ENCODE results near the gene NFE2L1. TPM values are rescaled to one million over a fixed set of nuclear protein-coding genes. Genes with fewer than 3 reads are reported as not detected.

The NFE2L1 gene
- total and polyA plus RNA-seq, 2 of the 8 experiments (the other 6 are each of a cell fraction or from before 2014, with no cell fraction given): 140 to 143 TPM

GRCh38 chr17:48055531-48056245, 7.5 kb downstream of the NFE2L1 start (continued):
- TF ChIP-seq CHD7 (IDR thresholded peaks at IDR 0.05; ENCODE audit: insufficient replicate concordance, low read length) (no peak), RAD21 (IDR thresholded peaks at IDR 0.05 in 1 of 2, conservative IDR thresholded peaks at IDR 0.05 in 1 of 2; ENCODE audit: low read depth in 2 of 2, low read length in 2 of 2) (no peak), GABPA (IDR thresholded peaks at IDR 0.05; ENCODE audit: borderline replicate concordance, insufficient read depth, low read length) (no peak), TCF12 (IDR thresholded peaks at IDR 0.05; ENCODE audit: low read depth, low read length) (no peak), SP1 (IDR thresholded peaks at IDR 0.05; ENCODE audit: low read depth, low read length) (peak; percentile 82), RNF2 (IDR thresholded peaks at IDR 0.05; ENCODE audit: borderline replicate concordance, low read depth, low read length, missing control alignments, poor library complexity, severe bottlenecking) (no peak), PHF8 (conservative IDR thresholded peaks at IDR 0.05; ENCODE audit: low read depth, low read length) (no peak), CHD1 (IDR thresholded peaks at IDR 0.05; ENCODE audit: low read depth, low read length) (no peak), SAP30 (IDR thresholded peaks at IDR 0.05; ENCODE audit: insufficient read depth, insufficient replicate concordance, low read length) (peak; percentile 92), ASH2L (IDR thresholded peaks at IDR 0.05; ENCODE audit: low read length) (no peak)

All from H1 (cell line).